ENCODE measurements around the gene SH3GL1.

The SH3GL1 gene

GRCh38 chr19:4347521-4347920 is 52.8 kb downstream of the SH3GL1 start:
- DNase-seq (ENCODE audit: insufficient read length, low spot score) (no peak), FAIRE-seq (no peak)
- TF ChIP-seq POU2F2 (IDR thresholded peaks at IDR 0.05; ENCODE audit: low read depth, low read length) (no peak), POLR2A (IDR thresholded peaks at IDR 0.05; ENCODE audit: low read depth, low read length) (no peak), SPI1 (IDR thresholded peaks at IDR 0.05; ENCODE audit: low read depth, low read length) (no peak), TAF1 (IDR thresholded peaks at IDR 0.05; ENCODE audit: low read depth, low read length) (no peak), POLR2AphosphoS5 (IDR thresholded peaks at IDR 0.05; ENCODE audit: low read depth, low read length) (no peak), PAX5 (IDR thresholded peaks at IDR 0.05; ENCODE audit: insufficient read depth, low read length, severe bottlenecking) (no peak)

GRCh38 chr19:4346020-4346383 is 54.3 kb downstream of the SH3GL1 start:
- no peak for FAIRE-seq
- no peak for DNase-seq (ENCODE audit: insufficient read length, low spot score)

GRCh38 chr19:4345342-4346019 is 54.9 kb downstream of the SH3GL1 start:
- no peak for TF ChIP-seq POU2F2 (IDR thresholded peaks at IDR 0.05; ENCODE audit: low read depth, low read length)
- no peak for TF ChIP-seq PAX5 (IDR thresholded peaks at IDR 0.05; ENCODE audit: insufficient read depth, low read length, severe bottlenecking)
- no peak for TF ChIP-seq POLR2A (IDR thresholded peaks at IDR 0.05; ENCODE audit: low read depth, low read length)
- TF ChIP-seq SPI1 (IDR thresholded peaks at IDR 0.05; ENCODE audit: low read depth, low read length), result no peak
- no peak for TF ChIP-seq POLR2AphosphoS5 (IDR thresholded peaks at IDR 0.05; ENCODE audit: low read depth, low read length)
- no peak for TF ChIP-seq TAF1 (IDR thresholded peaks at IDR 0.05; ENCODE audit: low read depth, low read length)
- DNase-seq (ENCODE audit: insufficient read length, low spot score), result no peak
- no peak for FAIRE-seq

More at GRCh38 chr19:4346020-4346383, 54.3 kb downstream of the SH3GL1 start:
- TF ChIP-seq PAX5 (IDR thresholded peaks at IDR 0.05; ENCODE audit: insufficient read depth, low read length, severe bottlenecking), result no peak
- no peak for TF ChIP-seq POLR2AphosphoS5 (IDR thresholded peaks at IDR 0.05; ENCODE audit: low read depth, low read length)
- TF ChIP-seq TAF1 (IDR thresholded peaks at IDR 0.05; ENCODE audit: low read depth, low read length), result no peak
- no peak for TF ChIP-seq POU2F2 (IDR thresholded peaks at IDR 0.05; ENCODE audit: low read depth, low read length)
- TF ChIP-seq SPI1 (IDR thresholded peaks at IDR 0.05; ENCODE audit: low read depth, low read length), result no peak
- TF ChIP-seq POLR2A (IDR thresholded peaks at IDR 0.05; ENCODE audit: low read depth, low read length), result no peak

- no peak for FAIRE-seq
- peak; percentile 89 for DNase-seq (ENCODE audit: insufficient read length, low spot score)
- no peak for TF ChIP-seq PAX5 (IDR thresholded peaks at IDR 0.05; ENCODE audit: insufficient read depth, low read length, severe bottlenecking)
- TF ChIP-seq POU2F2 (IDR thresholded peaks at IDR 0.05; ENCODE audit: low read depth, low read length), result no peak
- no peak for TF ChIP-seq POLR2AphosphoS5 (IDR thresholded peaks at IDR 0.05; ENCODE audit: low read depth, low read length)
- TF ChIP-seq SPI1 (IDR thresholded peaks at IDR 0.05; ENCODE audit: low read depth, low read length), result no peak
- no peak for TF ChIP-seq POLR2A (IDR thresholded peaks at IDR 0.05; ENCODE audit: low read depth, low read length)
- no peak for TF ChIP-seq TAF1 (IDR thresholded peaks at IDR 0.05; ENCODE audit: low read depth, low read length)
These were observed 56.7 kb downstream of the SH3GL1 start, which contains the start of gene MPND for GRCh38 chr19:4343370-4344307. Gene MPND, plus strand, starts transcription at chr19:4343562. Its CDS starts 32 bp downstream, at chr19:4343594.

DNA sequence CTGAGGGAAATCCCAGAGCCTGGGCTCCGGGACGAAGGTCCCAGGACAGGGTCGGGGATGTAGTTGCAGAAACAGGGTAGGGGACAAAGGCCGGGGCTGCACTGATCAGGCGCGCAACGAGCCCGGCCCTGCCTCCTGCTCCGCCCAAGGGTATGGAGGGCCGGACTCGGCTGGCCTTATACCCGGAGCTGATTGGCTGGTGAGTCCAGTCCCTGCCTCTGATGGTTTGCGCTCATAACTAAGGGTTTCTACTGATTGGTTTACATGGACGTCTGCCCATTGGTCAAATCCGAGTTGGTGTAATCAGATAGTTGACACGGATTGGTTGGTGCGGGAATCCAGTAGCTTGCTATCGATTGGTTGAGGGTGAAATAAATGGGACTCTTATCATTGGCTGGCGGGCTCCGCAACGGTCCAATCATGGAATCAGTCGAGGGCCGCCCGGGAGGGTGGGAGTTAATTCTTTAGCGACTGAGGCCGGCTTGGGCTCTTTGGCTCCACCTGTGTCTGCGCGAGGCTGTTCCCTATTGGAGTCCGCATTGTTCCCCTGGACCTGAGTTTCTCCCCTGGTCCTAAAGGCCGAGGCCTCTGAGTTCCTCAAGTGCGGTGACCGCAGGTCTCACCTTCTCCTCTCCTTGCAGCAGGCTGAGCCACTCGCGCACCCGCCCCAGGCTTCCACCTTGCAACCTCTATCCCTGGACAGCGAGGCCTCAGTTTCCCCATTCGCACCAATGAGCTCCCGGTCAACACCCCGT is 57.6 kb downstream of the SH3GL1 start:
- DNase-seq (ENCODE audit: insufficient read length, low spot score) (peak; percentile 84), FAIRE-seq (peak; percentile 96)
- TF ChIP-seq PAX5 (IDR thresholded peaks at IDR 0.05; ENCODE audit: insufficient read depth, low read length, severe bottlenecking) (no peak), POU2F2 (IDR thresholded peaks at IDR 0.05; ENCODE audit: low read depth, low read length) (peak; percentile 42; the same call in 1 of the 2 replicates), POLR2A (IDR thresholded peaks at IDR 0.05; ENCODE audit: low read depth, low read length) (peak; percentile 76), POLR2AphosphoS5 (IDR thresholded peaks at IDR 0.05; ENCODE audit: low read depth, low read length) (peak; percentile 79), TAF1 (IDR thresholded peaks at IDR 0.05; ENCODE audit: low read depth, low read length) (peak; percentile 51; the same call in 1 of the 2 replicates), SPI1 (IDR thresholded peaks at IDR 0.05; ENCODE audit: low read depth, low read length) (no peak)

DNA sequence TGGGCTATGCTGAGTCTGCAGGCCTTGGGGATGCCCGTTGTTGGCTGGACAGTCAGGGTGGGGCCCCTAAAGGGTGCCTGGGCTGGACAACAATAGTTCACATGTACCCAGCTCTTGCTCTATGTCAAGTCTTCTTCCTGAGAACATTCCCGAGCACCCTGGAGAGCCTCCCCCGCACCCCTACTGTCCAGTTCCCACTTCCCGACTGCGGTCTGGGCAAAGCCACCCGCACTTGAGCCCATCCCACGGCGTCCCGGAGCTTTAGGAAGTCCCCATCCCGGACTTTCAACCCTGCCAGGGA is 58.1 kb downstream of the SH3GL1 start:
- TF ChIP-seq PAX5 (IDR thresholded peaks at IDR 0.05; ENCODE audit: insufficient read depth, low read length, severe bottlenecking) (no peak), SPI1 (IDR thresholded peaks at IDR 0.05; ENCODE audit: low read depth, low read length) (0 out of 2 replicates have a peak, but pooled peaks have one; percentile 30), POU2F2 (IDR thresholded peaks at IDR 0.05; ENCODE audit: low read depth, low read length) (no peak)
- no peak for FAIRE-seq
- DNase-seq (ENCODE audit: insufficient read length, low spot score), result no peak

DNA sequence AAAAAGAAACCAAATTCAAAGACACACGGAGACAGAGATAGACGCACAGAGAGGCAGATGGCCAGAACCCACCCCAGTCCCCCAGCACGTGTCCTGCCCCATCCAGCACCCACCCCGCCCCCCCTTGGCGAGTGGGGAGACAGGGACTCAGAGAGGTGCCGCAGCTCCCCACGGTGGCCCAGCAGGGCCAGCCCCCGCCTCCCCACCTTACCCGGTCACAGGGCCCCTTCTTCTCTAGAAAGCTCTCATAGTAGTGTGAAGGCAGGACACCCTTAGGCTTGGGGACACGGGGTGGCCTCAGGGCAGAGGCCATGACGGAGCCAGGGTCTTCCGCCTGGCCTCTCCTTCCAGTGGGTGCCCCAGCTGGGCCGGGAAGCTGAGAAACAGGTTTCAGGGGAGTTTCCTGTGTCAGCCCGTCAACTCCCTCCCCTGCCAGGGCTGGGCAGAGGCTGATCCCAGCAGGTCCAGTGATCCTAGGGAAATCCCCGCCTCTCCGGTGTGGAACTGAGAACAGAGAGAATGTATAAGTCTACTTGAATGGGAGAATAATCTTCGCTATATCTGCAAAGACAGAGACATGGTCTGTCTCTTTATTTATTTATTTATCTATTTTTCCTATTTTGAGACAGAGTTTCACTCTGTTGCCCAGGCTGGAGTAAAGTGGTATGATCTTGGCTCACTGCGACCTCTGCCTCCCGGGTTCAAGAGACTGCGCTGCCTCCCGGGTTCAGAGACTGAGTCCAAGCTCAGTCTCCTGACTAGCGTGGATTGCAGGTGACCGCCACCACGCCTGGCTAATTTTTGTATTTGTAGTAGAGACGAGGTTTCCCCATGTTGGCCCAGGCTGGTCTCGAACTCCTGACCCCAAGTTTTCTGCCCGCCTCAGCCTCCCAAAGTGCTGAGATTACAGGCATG is 61.6 kb downstream of the SH3GL1 start, which contains the start of gene STAP2:
TSS of gene STAP2 (minus strand) at position 387 of the 915 bp plus-strand sequence. CDS start at position 313, 74 bp downstream.
- FAIRE-seq, result no peak
- no peak for DNase-seq (ENCODE audit: insufficient read length, low spot score)
- no peak for TF ChIP-seq POLR2AphosphoS5 (IDR thresholded peaks at IDR 0.05; ENCODE audit: low read depth, low read length)
- peak; percentile 53; the same call in 1 of the 2 replicates for TF ChIP-seq POLR2A (IDR thresholded peaks at IDR 0.05; ENCODE audit: low read depth, low read length)
- no peak for TF ChIP-seq PAX5 (IDR thresholded peaks at IDR 0.05; ENCODE audit: insufficient read depth, low read length, severe bottlenecking)
- TF ChIP-seq TAF1 (IDR thresholded peaks at IDR 0.05; ENCODE audit: low read depth, low read length), result 0 out of 2 replicates have a peak, but pooled peaks have one; percentile 26

GRCh38 chr19:4337906-4338440 is 62.4 kb downstream of the SH3GL1 start:
- TF ChIP-seq POLR2AphosphoS5 (IDR thresholded peaks at IDR 0.05; ENCODE audit: low read depth, low read length), result no peak
- no peak for TF ChIP-seq SPI1 (IDR thresholded peaks at IDR 0.05; ENCODE audit: low read depth, low read length)
- no peak for TF ChIP-seq PAX5 (IDR thresholded peaks at IDR 0.05; ENCODE audit: insufficient read depth, low read length, severe bottlenecking)
- TF ChIP-seq POU2F2 (IDR thresholded peaks at IDR 0.05; ENCODE audit: low read depth, low read length), result no peak
- TF ChIP-seq POLR2A (IDR thresholded peaks at IDR 0.05; ENCODE audit: low read depth, low read length), result no peak
- TF ChIP-seq TAF1 (IDR thresholded peaks at IDR 0.05; ENCODE audit: low read depth, low read length), result no peak
- no peak for DNase-seq (ENCODE audit: insufficient read length, low spot score)
- FAIRE-seq, result peak; percentile 72
